GM12865 (cell line): ENCODE results near the gene KCNJ3.

Experiments used
- DNase-seq: peaks from one replicate; pipeline ENCODE4 v3.0.0; 2010; ENCODE audit warnings: low read depth
- H3K4me3 ChIP-seq: 2 replicates; pipeline ENCODE4 v1.5.1; 2011; ENCODE audit warnings: mild to moderate bottlenecking, low read depth, low read length, control low read depth
- CTCF ChIP-seq: IDR thresholded peaks from 2 replicates; pipeline ENCODE4 v1.5.1; 2011; ENCODE audit warnings: low read length, control low read depth, low read depth, inconsistent platforms; ENCODE audit not compliant: insufficient read depth; ENCODE audit errors: missing control alignments

KCNJ3 gene

GRCh38 chr2:154704991-154705390 lies 6.5 kb downstream of the KCNJ3 start:
- no peak overlapping the region for H3K4me3 ChIP-seq
- no peak for TF ChIP-seq CTCF
- no peak for DNase-seq

GRCh38 chr2:154706660-154707059 lies 8.2 kb downstream of the KCNJ3 start:
- no peak overlapping the region for H3K4me3 ChIP-seq
- TF ChIP-seq CTCF: no peak
- no peak for DNase-seq

GRCh38 chr2:154707994-154708575 lies 9.6 kb downstream of the KCNJ3 start:
- H3K4me3 ChIP-seq: no peak overlapping the region
- TF ChIP-seq CTCF: no peak
- DNase-seq: no peak

- DNase-seq: no peak
- H3K4me3 ChIP-seq: no peak overlapping the region
- no peak for TF ChIP-seq CTCF
These were observed 10.7 kb downstream of the KCNJ3 start for GRCh38 chr2:154709215-154709614.

- H3K4me3 ChIP-seq: no peak overlapping the region
- TF ChIP-seq CTCF: no peak
- DNase-seq: no peak
These were observed 11.6 kb downstream of the KCNJ3 start for GRCh38 chr2:154710078-154710477.

GRCh38 chr2:154710685-154711084 lies 12.2 kb downstream of the KCNJ3 start:
- TF ChIP-seq CTCF: no peak
- H3K4me3 ChIP-seq: no peak overlapping the region
- no peak for DNase-seq

- no peak overlapping the region for H3K4me3 ChIP-seq
- DNase-seq: no peak
- no peak for TF ChIP-seq CTCF
These were observed 15.2 kb downstream of the KCNJ3 start for GRCh38 chr2:154713675-154714074.
